Esophagus squamous epithelium (tissue), 5 donors: Measurements from ENCODE around the gene KCNE4. TPM values are rescaled to one million over a fixed set of nuclear protein-coding genes. Genes with fewer than 3 reads are reported as not detected.

Experiments used
- DNase-seq: peaks from one replicate; lab custom pipeline; 2025; lab: John Stamatoyannopoulos, UW
- H3K27ac ChIP-seq, 4 donors: fragments of 200-600 bp; sonication (generic); one replicate each; pipeline ENCODE4 v1.5.1; 2016 to 2019; ENCODE audit warnings: mild to moderate bottlenecking in 1 of 4
- H3K27me3 ChIP-seq, 4 donors: fragments of 200-600 bp; sonication (generic); 1 replicate in 3 of 4; 2 replicates in 1 of 4; pipeline versions ENCODE4 v1.5.1 to v1.6.0; 2017 to 2021; ENCODE audit warnings: antibody characterized with exemption in 1 of 4
- H3K36me3 ChIP-seq, 3 donors: fragments of 200-600 bp; sonication (generic); one replicate each; pipeline ENCODE4 v1.5.1; 2016 to 2019
- H3K4me1 ChIP-seq, 3 donors: fragments of 200-600 bp; sonication (generic); one replicate each; pipeline ENCODE4 v1.5.1; 2017 to 2019
- H3K4me3 ChIP-seq, 4 donors: fragments of 200-600 bp; sonication (generic); 1 replicate in 3 of 4; 2 replicates in 1 of 4; pipeline ENCODE4 v1.5.1; 2016 to 2019; ENCODE audit warnings: mild to moderate bottlenecking in 2 of 4, moderate library complexity in 1 of 4
- H3K9me3 ChIP-seq, 3 donors: fragments of 200-600 bp; sonication (generic); one replicate each; pipeline ENCODE4 v1.5.1; 2016 to 2019
- POLR2A ChIP-seq, 4 donors: fragments of 450-650 bp; IDR thresholded peaks; one replicate each; pipeline ENCODE4 v1.6.1; 2017; ENCODE audit warnings: antibody characterized with exemption in 4 of 4, mild to moderate bottlenecking in 4 of 4, moderate library complexity in 3 of 4
- WGBS, 2 donors: methylation state at CpG; one replicate each; pipeline ENCODE4 v1.1.5; 2018; 5-methylcytosine and 5-hydroxymethylcytosine counted together
- intact Hi-C: fragments of 100-400 bp; cut with DNase I; formaldehyde crosslinking; loops from one replicate; pipeline ENCODE4 v1.15.0; 2022
- total RNA-seq, 4 donors: library from RNA; depleted of rRNA; stranded (reverse); fragments of >200 nt; gene quantifications; one replicate each; pipeline ENCODE4 v1.1.0, GENCODE V29; 2016
- TF ChIP-seq, protein P1 (sequence below), 6 experiments: fragments of 450-650 bp in 4 of 6; fragments of 200-600 bp in 2 of 6; sonication (generic) in 2 of 6; IDR thresholded peaks; one replicate each; pipeline ENCODE4 v1.5.1; 2016 to 2019; ENCODE audit warnings: antibody characterized with exemption in 6 of 6, mild to moderate bottlenecking in 4 of 6, moderate library complexity in 4 of 6
- donor health status: DM: yes; HTN: yes; CAD: no.

KCNE4 gene
- total RNA-seq, 4 donors from 2014 or later = 0.26 to 0.76 (median 0.35) TPM

DNA sequence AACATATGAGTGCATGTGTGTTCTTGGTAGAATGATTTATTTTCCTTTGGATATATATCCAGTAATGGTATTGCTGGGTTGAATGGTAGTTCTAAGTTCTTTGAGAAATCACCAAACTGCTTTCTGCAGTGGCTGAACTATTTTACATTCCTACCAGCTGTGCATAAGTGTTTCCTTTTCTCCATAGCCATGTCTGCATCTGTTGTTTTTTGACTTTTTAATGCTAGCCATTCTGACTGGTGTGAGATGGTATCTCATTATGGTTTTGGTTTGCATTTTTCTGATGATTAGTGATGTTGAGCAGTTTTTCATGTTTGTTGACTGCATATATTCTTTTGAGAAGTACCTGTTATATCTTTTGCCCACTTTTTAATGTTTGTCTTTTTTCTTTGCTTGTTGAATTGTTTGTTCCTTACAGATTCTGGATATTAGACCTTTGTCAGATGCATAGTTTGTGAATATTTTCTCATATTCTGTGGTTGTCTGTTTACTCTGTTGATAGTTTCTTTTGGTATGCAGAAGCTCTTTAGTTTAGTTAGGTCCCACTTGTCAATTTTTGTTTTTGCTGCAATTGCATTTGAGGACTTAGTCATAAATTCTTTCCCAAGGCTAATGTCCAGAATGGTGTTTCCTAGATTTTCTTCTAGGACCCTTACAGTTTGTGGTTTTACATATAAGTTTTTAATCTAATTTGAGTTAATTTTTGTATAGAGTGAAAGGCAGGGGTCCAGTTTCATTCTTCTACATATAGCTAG is 17.6 kb upstream of the KCNE4 start:
- H3K27ac ChIP-seq = no peak overlapping the region
- peaks cover 0 to 8% (median 0%) of the 10 kb centered on the region in 3 donors for H3K9me3 ChIP-seq
- no peaks in the 10 kb centered on the region for H3K4me1 ChIP-seq
- TF ChIP-seq, protein P1, sequence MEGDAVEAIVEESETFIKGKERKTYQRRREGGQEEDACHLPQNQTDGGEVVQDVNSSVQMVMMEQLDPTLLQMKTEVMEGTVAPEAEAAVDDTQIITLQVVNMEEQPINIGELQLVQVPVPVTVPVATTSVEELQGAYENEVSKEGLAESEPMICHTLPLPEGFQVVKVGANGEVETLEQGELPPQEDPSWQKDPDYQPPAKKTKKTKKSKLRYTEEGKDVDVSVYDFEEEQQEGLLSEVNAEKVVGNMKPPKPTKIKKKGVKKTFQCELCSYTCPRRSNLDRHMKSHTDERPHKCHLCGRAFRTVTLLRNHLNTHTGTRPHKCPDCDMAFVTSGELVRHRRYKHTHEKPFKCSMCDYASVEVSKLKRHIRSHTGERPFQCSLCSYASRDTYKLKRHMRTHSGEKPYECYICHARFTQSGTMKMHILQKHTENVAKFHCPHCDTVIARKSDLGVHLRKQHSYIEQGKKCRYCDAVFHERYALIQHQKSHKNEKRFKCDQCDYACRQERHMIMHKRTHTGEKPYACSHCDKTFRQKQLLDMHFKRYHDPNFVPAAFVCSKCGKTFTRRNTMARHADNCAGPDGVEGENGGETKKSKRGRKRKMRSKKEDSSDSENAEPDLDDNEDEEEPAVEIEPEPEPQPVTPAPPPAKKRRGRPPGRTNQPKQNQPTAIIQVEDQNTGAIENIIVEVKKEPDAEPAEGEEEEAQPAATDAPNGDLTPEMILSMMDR (IDR thresholded peaks at IDR 0.05) = no peak
- no peak for TF ChIP-seq POLR2A (IDR thresholded peaks at IDR 0.05)
- intact Hi-C loops = no loop called here
- H3K4me3 ChIP-seq = no peak overlapping the region
- no peaks in the 10 kb centered on the region for H3K36me3 ChIP-seq
- DNase-seq = no peak
- H3K27me3 ChIP-seq = no peaks in the 10 kb centered on the region

DNA sequence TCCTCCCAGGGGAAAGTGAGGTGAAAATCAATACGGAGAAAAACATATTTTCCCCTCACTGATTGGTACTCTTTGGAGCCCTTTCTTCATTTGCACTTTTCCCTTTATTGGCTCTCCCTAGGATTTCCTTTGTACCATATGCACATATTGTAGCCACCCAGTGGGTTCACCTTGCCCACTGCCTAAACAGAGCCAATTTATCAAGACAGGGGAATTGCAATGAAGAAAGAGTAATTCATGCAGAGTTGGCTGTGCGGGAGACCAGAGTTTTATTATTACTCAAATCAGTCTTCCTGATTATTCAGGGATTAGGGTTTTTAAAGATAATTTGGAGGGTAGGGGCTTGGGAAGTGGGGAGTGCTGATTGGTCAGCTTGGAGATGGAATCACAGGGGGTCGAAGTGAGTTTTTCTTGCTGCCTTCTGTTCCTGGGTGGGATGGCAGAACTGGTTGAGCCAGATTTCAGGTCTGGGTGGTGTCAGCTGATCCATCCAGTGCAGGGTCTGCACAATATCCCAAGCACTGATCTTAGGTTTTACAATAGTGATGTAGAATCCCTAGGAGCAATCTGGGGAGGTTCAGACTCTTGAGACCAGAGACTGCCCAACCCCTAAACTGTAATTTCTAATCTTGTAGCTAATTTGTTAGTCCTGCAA is 15.1 kb upstream of the KCNE4 start:
- Histone ChIP-seq H3K9me3 (peaks cover 0 to 4% (median 0%) of the 10 kb centered on the region in 3 donors), H3K4me3 (no peak overlapping the region), H3K27me3 (no peaks in the 10 kb centered on the region), H3K4me1 (peaks cover 0 to 9% (median 0%) of the 10 kb centered on the region in 3 donors), H3K36me3 (no peaks in the 10 kb centered on the region), H3K27ac (no peak overlapping the region)
- TF ChIP-seq POLR2A (IDR thresholded peaks at IDR 0.05) = no peak
- TF ChIP-seq, protein P1 (IDR thresholded peaks at IDR 0.05) = no peak
- WGBS, 2 donors = 60 to 66% methylated on average over 3 of the region's 3 CpGs
- intact Hi-C loops = no loop called here
- DNase-seq = no peak

- no peak for TF ChIP-seq POLR2A (IDR thresholded peaks at IDR 0.05)
- TF ChIP-seq, protein P1 (IDR thresholded peaks at IDR 0.05) = no peak
- H3K36me3 ChIP-seq = no peaks in the 10 kb centered on the region
- DNase-seq = no peak
- no peaks in the 10 kb centered on the region for H3K9me3 ChIP-seq
- intact Hi-C loops = no loop called here
- H3K4me3 ChIP-seq = no peak overlapping the region
- peaks cover 0 to 11% (median 0%) of the 10 kb centered on the region in 3 donors for H3K4me1 ChIP-seq
- WGBS, 2 donors = 60 to 70% methylated on average over 2 of the region's 2 CpGs
- H3K27me3 ChIP-seq = no peaks in the 10 kb centered on the region
- H3K27ac ChIP-seq = no peak overlapping the region
Observed at GRCh38 chr2:223037445-223037800, 14.6 kb upstream of the KCNE4 start.

GRCh38 chr2:223039618-223040017 is 12.4 kb upstream of the KCNE4 start:
- H3K9me3 ChIP-seq = no peaks in the 10 kb centered on the region
- intact Hi-C loops = no loop called here
- WGBS, 2 donors = 59 to 66% methylated on average over 1 of the region's 1 CpG
- no peak for DNase-seq
- H3K4me3 ChIP-seq = no peak overlapping the region
- H3K4me1 ChIP-seq = peaks cover 0 to 11% (median 0%) of the 10 kb centered on the region in 3 donors
- H3K36me3 ChIP-seq = no peaks in the 10 kb centered on the region
- no peak for TF ChIP-seq POLR2A (IDR thresholded peaks at IDR 0.05)
- TF ChIP-seq, protein P1 (IDR thresholded peaks at IDR 0.05) = no peak
- no peaks in the 10 kb centered on the region for H3K27me3 ChIP-seq
- H3K27ac ChIP-seq = no peak overlapping the region

DNA sequence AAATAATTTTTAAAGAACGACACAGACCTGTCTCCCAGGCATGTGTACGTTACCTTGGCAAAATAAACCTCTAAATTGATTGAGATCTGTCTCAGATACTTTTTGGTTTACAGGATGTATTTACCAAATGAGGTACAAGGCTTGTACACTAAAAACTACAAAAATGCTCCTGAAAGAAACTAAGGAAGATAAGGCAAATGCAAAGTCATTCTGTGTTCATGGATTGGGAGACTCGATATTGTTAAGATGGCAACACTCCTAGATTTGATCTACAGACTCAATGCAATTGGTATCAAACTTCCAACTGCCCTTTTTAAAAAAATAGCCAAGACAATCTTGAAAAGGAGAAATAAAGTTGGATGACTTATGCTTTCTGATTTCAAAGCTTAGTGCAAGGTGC is 11.5 kb upstream of the KCNE4 start:
- intact Hi-C loops = no loop called here
- Histone ChIP-seq H3K4me3 (no peak overlapping the region), H3K27ac (no peak overlapping the region), H3K36me3 (no peaks in the 10 kb centered on the region), H3K9me3 (no peaks in the 10 kb centered on the region), H3K4me1 (peaks cover 0 to 11% (median 0%) of the 10 kb centered on the region in 3 donors), H3K27me3 (no peaks in the 10 kb centered on the region)
- no peak for DNase-seq
- TF ChIP-seq, protein P1 (IDR thresholded peaks at IDR 0.05) = no peak
- no peak for TF ChIP-seq POLR2A (IDR thresholded peaks at IDR 0.05)
- WGBS, 2 donors = 88 to 90% methylated on average over 3 of the region's 3 CpGs
